K562 (cell line): Measurements from ENCODE around the gene LASP1NB.

Source experiments
- ATAC-seq: fragments of 200-7000 bp; cut with Tn5 transposase; 3 replicates; pipeline ENCODE4 v1.9.1; 2020; ENCODE audit warnings: moderate library complexity
- BruUV-seq: library from RNA; stranded (reverse); fragments of 400-500 nt; replicated peaks from 2 replicates; lab custom pipeline; 2021; lab: Mats Ljungman, UMichigan
- CTCF ChIA-PET: fragments of 300-600 bp; formaldehyde crosslinking; extraction: SDS; loops from one replicate; lab custom pipeline; 2021; ENCODE audit warnings: low intra/inter-chr PET ratio; lab: Yijun Ruan, JAX
- POLR2A ChIA-PET: fragments of 300-600, 350-650 bp; sonication (Branson Sonifier 250); formaldehyde crosslinking; extraction: SDS; loops from one replicate; lab custom pipeline; 2021; ENCODE audit warnings: antibody characterized with exemption, inconsistent platforms; lab: Yijun Ruan, JAX
- DNase-seq, 4 experiments: peaks; one replicate each; pipeline versions ENCODE4 v3.0.0 to v3.0.0-alpha.2; 2011 to 2018; ENCODE audit warnings: low spot score in 3 of 4, mixed read lengths in 3 of 4; ENCODE audit errors: extremely low read depth in 1 of 4
- FAIRE-seq: peaks from 2 replicates; lab custom pipeline; 2011; peaks lifted over from hg19 to GRCh38; lab: Jason Lieb, UNC
- H2AFZ ChIP-seq: 2 replicates; pipeline ENCODE4 v1.6.0; 2011; ENCODE audit warnings: low read depth, low read length, control low read depth, inconsistent platforms
- H3K27ac ChIP-seq: fragments of 200-600 bp; 3 replicates; pipeline ENCODE4 v1.8.0; 2011; ENCODE audit warnings: low read depth, mild to moderate bottlenecking, control low read depth, inconsistent platforms, low read length, moderate library complexity, mixed read lengths; ENCODE audit errors: extremely low read depth
- H3K27me3 ChIP-seq, 2 experiments: fragments of 300-600 bp in 1 of 2; 2 replicates in 1 of 2; 3 replicates in 1 of 2; pipeline versions ENCODE4 v1.6.0 to v1.8.0; 2011; ENCODE audit warnings: inconsistent platforms in 2 of 2, low read length in 2 of 2, mild to moderate bottlenecking in 1 of 2, mixed read lengths in 1 of 2, moderate library complexity in 1 of 2; ENCODE audit not compliant: control insufficient read depth in 2 of 2, insufficient read depth in 2 of 2
- H3K36me3 ChIP-seq: fragments of 300-600 bp; 3 replicates; pipeline ENCODE4 v1.8.0; 2011; ENCODE audit warnings: mild to moderate bottlenecking, low read length, inconsistent platforms; ENCODE audit not compliant: control insufficient read depth, insufficient read depth
- H3K4me1 ChIP-seq, 2 experiments: fragments of 200-600 bp in 1 of 2; replicated peaks in 1 of 2; 2 replicates in 1 of 2; 3 replicates in 1 of 2; pipeline versions ENCODE4 v1.5.1 to v1.8.0; 2011; ENCODE audit warnings: inconsistent platforms in 2 of 2, low read length in 2 of 2, mild to moderate bottlenecking in 1 of 2, mixed read lengths in 1 of 2, moderate library complexity in 1 of 2; ENCODE audit not compliant: control insufficient read depth in 2 of 2, insufficient read depth in 2 of 2
- H3K4me2 ChIP-seq: 2 replicates; pipeline ENCODE4 v1.6.1; 2011; ENCODE audit warnings: low read length, control low read depth, inconsistent platforms, mixed read lengths; ENCODE audit not compliant: insufficient read depth
- H3K4me3 ChIP-seq: fragments of 200-600 bp; sonication (generic), shearing (Covaris generic); 2 replicates; pipeline ENCODE4 v1.5.1; 2016; ENCODE audit warnings: control low read depth, inconsistent platforms
- H3K79me2 ChIP-seq: fragments of 200-600 bp; 3 replicates; pipeline ENCODE4 v1.8.0; 2011; ENCODE audit warnings: low read length, inconsistent platforms; ENCODE audit not compliant: control insufficient read depth, insufficient read depth
- H3K9ac ChIP-seq, 2 experiments: 2 replicates each; pipeline versions ENCODE4 v1.6.0 to v1.6.1; 2011; ENCODE audit warnings: low read depth in 2 of 2, low read length in 2 of 2, control low read depth in 1 of 2, inconsistent platforms in 1 of 2, mild to moderate bottlenecking in 1 of 2, mixed read lengths in 1 of 2; ENCODE audit not compliant: insufficient read depth in 1 of 2
- H3K9me1 ChIP-seq: one replicate; pipeline ENCODE4 v1.6.0; 2011; ENCODE audit warnings: inconsistent platforms, mild to moderate bottlenecking, low read length, moderate library complexity; ENCODE audit not compliant: control insufficient read depth, insufficient read depth
- H3K9me3 ChIP-seq: replicated peaks from 2 replicates; pipeline ENCODE4 v1.5.1; 2011; ENCODE audit warnings: low read depth, low read length, inconsistent platforms; ENCODE audit not compliant: control insufficient read depth, insufficient read depth
- H4K20me1 ChIP-seq: replicated peaks from 2 replicates; pipeline ENCODE4 v1.6.1; 2011; ENCODE audit warnings: low read length, inconsistent platforms, mixed read lengths; ENCODE audit not compliant: control insufficient read depth, insufficient read depth
- PRDM10 ChIP-seq: fragments of 450-650 bp; IDR thresholded peaks from 2 replicates; pipeline ENCODE4 v1.6.1; 2018; ENCODE audit not compliant: partially characterized antibody
- WGBS: fragments of 100-300 bp; shearing (Covaris generic); methylation state at CpG from one replicate; pipeline ENCODE4 v1.1.6; 2016; ENCODE audit warnings: low coverage, mixed read lengths; ENCODE audit not compliant: insufficient coverage; ENCODE audit errors: missing lambda C conversion rate; 5-methylcytosine and 5-hydroxymethylcytosine counted together
- in situ Hi-C: fragments of 300-500 bp; cut with MboI; formaldehyde crosslinking; loops from 4 replicates; pipeline ENCODE4 v1.15.0; 2018; ENCODE audit warnings: inconsistent platforms, mixed read lengths
- intact Hi-C: fragments of 100-400 bp; cut with micrococcal nuclease; formaldehyde crosslinking; loops from 2 replicates; pipeline ENCODE4 v1.14.2; 2022
- TF ChIP-seq, protein P1 (sequence below), 2 experiments: fragments of 450-650 bp in 1 of 2; sonication (generic) in 1 of 2; formaldehyde crosslinking in 1 of 2; IDR thresholded peaks; 2 replicates each; pipeline versions ENCODE4 v1.7.1 to v1.9.0; 2016 to 2022; ENCODE audit warnings: inconsistent platforms in 1 of 2, mild to moderate bottlenecking in 1 of 2, missing genetic modification reagents in 1 of 2

LASP1NB gene

DNA sequence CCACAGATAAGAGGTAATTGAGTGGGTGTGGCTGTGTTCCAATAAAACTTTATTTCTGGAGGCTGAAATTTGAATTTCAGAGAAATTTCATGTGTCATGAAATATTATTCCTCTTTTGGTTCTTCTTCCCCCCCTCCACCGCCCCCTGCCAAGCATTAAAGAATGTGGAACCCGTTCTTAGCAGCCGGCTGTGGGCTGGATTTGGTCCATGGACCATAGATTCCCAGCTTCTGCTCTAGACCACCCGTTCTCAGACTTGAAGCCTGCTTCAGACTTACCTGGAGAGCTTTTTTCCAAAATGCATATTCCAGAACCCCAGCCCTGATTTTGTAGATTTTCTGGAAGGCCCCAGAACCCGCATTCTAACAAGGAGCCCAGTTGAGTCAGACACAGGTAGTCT lies 15.1 kb upstream of the LASP1NB start:
- ChIA-PET POLR2A (interaction anchor here (0.6 to 0.9 kb wide), 3 partner anchors 12 to 249 kb away, joined by 3 read pairs; no protein-coding TSS in a partner anchor), CTCF (no interaction called here)
- BruUV-seq: no TSS peak

More for the DNA sequence above, 15.1 kb upstream of the LASP1NB start:
- Histone ChIP-seq H3K36me3 (peaks cover 74% of the 10 kb centered on the region; the same call in 2 of the 3 replicates), H3K27ac (no peak overlapping the region), H4K20me1 (peaks cover 11% of the 10 kb centered on the region; the same call in 1 of the 2 replicates), H3K9me3 (no peaks in the 10 kb centered on the region), H3K9ac (no peak overlapping the region), H3K4me1 (peaks cover 0 to 20% of the 10 kb centered on the region in 2 experiments; a peak in 1 of 5 replicates), H3K79me2 (peaks cover 8% of the 10 kb centered on the region; the same call in 1 of the 3 replicates), H3K4me2 (no peak overlapping the region), H3K9me1 (no peaks in the 10 kb centered on the region), H2AFZ (no peak overlapping the region), H3K27me3 (no peaks in the 10 kb centered on the region), H3K4me3 (no peak overlapping the region)
- intact Hi-C loops: no loop called here
- DNase-seq: peak in 1 of 4 experiments; percentile 30
- in situ Hi-C loops: no loop called here
- WGBS: 77% methylated on average over 5 of the region's 5 CpGs
- no peak for ATAC-seq
- FAIRE-seq: no peak
- no peak for TF ChIP-seq PRDM10
- TF ChIP-seq, protein P1, sequence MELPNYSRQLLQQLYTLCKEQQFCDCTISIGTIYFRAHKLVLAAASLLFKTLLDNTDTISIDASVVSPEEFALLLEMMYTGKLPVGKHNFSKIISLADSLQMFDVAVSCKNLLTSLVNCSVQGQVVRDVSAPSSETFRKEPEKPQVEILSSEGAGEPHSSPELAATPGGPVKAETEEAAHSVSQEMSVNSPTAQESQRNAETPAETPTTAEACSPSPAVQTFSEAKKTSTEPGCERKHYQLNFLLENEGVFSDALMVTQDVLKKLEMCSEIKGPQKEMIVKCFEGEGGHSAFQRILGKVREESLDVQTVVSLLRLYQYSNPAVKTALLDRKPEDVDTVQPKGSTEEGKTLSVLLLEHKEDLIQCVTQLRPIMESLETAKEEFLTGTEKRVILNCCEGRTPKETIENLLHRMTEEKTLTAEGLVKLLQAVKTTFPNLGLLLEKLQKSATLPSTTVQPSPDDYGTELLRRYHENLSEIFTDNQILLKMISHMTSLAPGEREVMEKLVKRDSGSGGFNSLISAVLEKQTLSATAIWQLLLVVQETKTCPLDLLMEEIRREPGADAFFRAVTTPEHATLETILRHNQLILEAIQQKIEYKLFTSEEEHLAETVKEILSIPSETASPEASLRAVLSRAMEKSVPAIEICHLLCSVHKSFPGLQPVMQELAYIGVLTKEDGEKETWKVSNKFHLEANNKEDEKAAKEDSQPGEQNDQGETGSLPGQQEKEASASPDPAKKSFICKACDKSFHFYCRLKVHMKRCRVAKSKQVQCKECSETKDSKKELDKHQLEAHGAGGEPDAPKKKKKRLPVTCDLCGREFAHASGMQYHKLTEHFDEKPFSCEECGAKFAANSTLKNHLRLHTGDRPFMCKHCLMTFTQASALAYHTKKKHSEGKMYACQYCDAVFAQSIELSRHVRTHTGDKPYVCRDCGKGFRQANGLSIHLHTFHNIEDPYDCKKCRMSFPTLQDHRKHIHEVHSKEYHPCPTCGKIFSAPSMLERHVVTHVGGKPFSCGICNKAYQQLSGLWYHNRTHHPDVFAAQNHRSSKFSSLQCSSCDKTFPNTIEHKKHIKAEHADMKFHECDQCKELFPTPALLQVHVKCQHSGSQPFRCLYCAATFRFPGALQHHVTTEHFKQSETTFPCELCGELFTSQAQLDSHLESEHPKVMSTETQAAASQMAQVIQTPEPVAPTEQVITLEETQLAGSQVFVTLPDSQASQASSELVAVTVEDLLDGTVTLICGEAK (IDR thresholded peaks at IDR 0.05): peak; percentile 85
- TF ChIP-seq, protein P1 (CRISPR knock-in tag; IDR thresholded peaks at IDR 0.05): no peak
- TF ChIP-seq, all 486 proteins: peak for 1
